Gastroesophageal sphincter (tissue), 4 donors: ENCODE data around the gene DIP2C. TPM values are rescaled to one million over a fixed set of nuclear protein-coding genes. Genes with fewer than 3 reads are reported as not detected.
A peak's percentile ranks its signal among the peaks of the same experiment; 100 is the strongest.

Experiments
- ATAC-seq: fragments of 150-250 bp; one replicate; pipeline ENCODE4 v1.9.1; 2016; ENCODE audit warnings: mild to moderate bottlenecking, moderate library complexity
- H3K27ac ChIP-seq, 4 donors: fragments of 200-600 bp; sonication (generic) in 3 of 4; 1 replicate in 3 of 4; 2 replicates in 1 of 4; pipeline ENCODE4 v1.5.1; 2016 to 2019
- H3K27me3 ChIP-seq: fragments of 200-600 bp; sonication (generic); one replicate; pipeline ENCODE4 v1.5.1; 2019
- H3K36me3 ChIP-seq, 2 donors: fragments of 200-600 bp; sonication (generic); one replicate each; pipeline ENCODE4 v1.5.1; 2019; ENCODE audit warnings: control low read depth in 1 of 2
- H3K4me1 ChIP-seq, 3 donors: fragments of 200-600 bp; sonication (generic); 1 replicate in 2 of 3; 2 replicates in 1 of 3; pipeline ENCODE4 v1.5.1; 2016 to 2019; ENCODE audit warnings: control low read depth in 2 of 3
- H3K4me3 ChIP-seq, 2 donors: fragments of 200-600 bp; sonication (generic); one replicate each; pipeline ENCODE4 v1.5.1; 2019; ENCODE audit warnings: mild to moderate bottlenecking in 1 of 2, moderate library complexity in 1 of 2
- H3K9me3 ChIP-seq, 3 donors: fragments of 200-600 bp; sonication (generic); one replicate each; pipeline ENCODE4 v1.5.1; 2017 to 2019; ENCODE audit warnings: control low read depth in 2 of 3
- EP300 ChIP-seq: sonication (generic); formaldehyde crosslinking; IDR thresholded peaks from one replicate; pipeline ENCODE4 v1.6.1; 2017; ENCODE audit warnings: antibody characterized with exemption, mild to moderate bottlenecking
- POLR2A ChIP-seq, 2 donors: fragments of 450-650 bp; IDR thresholded peaks; one replicate each; pipeline ENCODE4 v1.6.1; 2017; ENCODE audit warnings: antibody characterized with exemption in 2 of 2, mild to moderate bottlenecking in 2 of 2, moderate library complexity in 1 of 2
- POLR2AphosphoS5 ChIP-seq: sonication (generic); formaldehyde crosslinking; IDR thresholded peaks from one replicate; pipeline ENCODE4 v1.6.1; 2017; ENCODE audit warnings: antibody characterized with exemption
- WGBS, 2 donors: methylation state at CpG; one replicate each; pipeline ENCODE4 v1.1.5; 2018; ENCODE audit warnings: low coverage in 1 of 2; 5-methylcytosine and 5-hydroxymethylcytosine counted together
- total RNA-seq, 4 donors: library from RNA; depleted of rRNA; stranded (reverse); fragments of >200 nt; gene quantifications; one replicate each; pipeline ENCODE4 v1.1.0, GENCODE V29; 2016
- TF ChIP-seq, protein P1 (sequence below), 4 experiments: fragments of 200-600 bp in 2 of 4; fragments of 450-650 bp in 2 of 4; sonication (generic) in 1 of 4; IDR thresholded peaks; one replicate each; pipeline ENCODE4 v1.5.1; 2017 to 2019; ENCODE audit warnings: antibody characterized with exemption in 4 of 4, mild to moderate bottlenecking in 2 of 4, moderate library complexity in 2 of 4

The DIP2C gene
- total RNA-seq, 4 donors from 2014 or later, result 40.8 to 73.8 (median 47.7) TPM

DNA sequence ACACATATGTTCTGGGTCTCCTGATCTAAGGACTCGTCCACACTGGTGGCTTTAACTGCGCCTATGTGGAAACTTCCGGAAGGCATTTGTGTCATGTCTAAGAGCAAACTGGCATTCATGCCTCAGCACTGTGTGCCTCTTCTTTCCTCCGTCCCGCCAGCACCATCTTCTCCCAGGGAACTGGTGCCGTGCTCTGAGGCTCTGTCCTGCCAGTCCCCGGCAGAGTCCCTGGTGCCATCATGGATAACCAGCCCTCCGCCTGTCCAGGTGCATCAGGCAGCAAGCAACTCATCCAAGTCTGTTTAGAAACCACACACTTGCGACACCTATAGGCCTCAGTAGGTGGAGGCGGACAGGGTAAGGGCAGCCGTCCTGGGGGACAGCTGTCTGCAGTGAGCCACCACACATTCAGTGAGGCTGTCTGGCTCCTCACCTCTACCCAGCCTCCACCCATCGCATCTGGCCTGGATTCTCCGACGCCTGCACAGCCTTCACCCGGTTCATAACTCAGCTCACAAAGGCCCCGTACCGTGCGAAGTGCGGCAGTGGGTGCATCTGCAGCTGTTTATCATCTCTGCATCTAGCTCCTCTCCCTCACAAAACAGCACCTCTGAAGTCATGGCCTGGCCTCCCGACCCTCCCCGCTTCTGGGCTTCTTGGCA, 162.7 kb downstream of the DIP2C start:
- Histone ChIP-seq H3K27ac (no peak overlapping the region), H3K9me3 (no peaks in the 10 kb centered on the region), H3K36me3 (no peaks in the 10 kb centered on the region), H3K27me3 (no peaks in the 10 kb centered on the region), H3K4me1 (peaks cover 0 to 56% (median 7%) of the 10 kb centered on the region in 3 donors), H3K4me3 (no peak overlapping the region)
- no peak for ATAC-seq
- WGBS, 2 donors, result 86 to 90% methylated on average over 14 to 15 of the region's 21 CpGs
- TF ChIP-seq POLR2AphosphoS5, result no peak

DNA sequence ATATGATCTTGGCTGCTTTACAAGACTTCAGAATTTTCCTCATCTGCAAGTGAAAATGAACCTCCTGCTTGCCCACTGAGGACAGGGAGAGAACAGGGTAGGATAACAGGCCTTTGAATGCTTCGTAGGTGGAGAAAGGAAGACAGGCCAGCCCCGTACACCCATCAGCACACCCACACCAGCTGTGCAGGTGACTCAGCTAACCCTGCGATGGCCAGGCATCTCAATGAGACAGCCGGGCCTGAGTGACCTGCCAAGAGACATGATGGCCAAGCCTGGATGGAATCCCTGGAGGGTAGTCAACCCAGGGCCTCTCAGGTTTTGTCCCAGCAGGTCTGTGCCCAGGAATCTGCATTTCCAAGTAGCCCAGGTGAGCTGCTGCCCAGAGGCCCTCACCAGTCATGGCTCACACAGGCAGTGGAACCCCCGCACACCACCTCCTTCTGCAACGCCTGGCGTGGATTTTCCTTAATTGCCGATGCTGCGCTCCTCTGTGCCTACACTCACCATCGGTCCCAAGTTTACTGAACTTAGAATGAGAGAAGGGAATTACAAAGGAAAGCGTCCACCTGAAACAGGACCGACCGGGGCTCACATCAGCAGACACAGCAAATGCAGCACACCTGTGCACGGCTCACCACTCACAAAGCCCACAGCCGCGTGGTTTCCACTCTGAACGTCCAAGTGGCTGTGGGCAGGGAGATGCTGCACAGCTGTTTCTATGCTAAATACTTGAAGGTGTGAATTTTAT, 163.7 kb downstream of the DIP2C start:
- ATAC-seq, result no peak
- Histone ChIP-seq H3K36me3 (no peaks in the 10 kb centered on the region), H3K4me1 (peaks cover 0 to 66% (median 7%) of the 10 kb centered on the region in 3 donors), H3K4me3 (no peak overlapping the region), H3K9me3 (no peaks in the 10 kb centered on the region), H3K27me3 (no peaks in the 10 kb centered on the region), H3K27ac (peak overlapping the region in 1 of 4 donors; percentile 3)
- 78% methylated on average over 5 of the region's 17 CpGs; no CpG with 5 or more reads in 1 of the 2 donors for WGBS, 2 donors
- TF ChIP-seq EP300, result no peak
- no peak for TF ChIP-seq POLR2AphosphoS5
- TF ChIP-seq POLR2A (IDR thresholded peaks at IDR 0.05), result no peak
- TF ChIP-seq, protein P1, sequence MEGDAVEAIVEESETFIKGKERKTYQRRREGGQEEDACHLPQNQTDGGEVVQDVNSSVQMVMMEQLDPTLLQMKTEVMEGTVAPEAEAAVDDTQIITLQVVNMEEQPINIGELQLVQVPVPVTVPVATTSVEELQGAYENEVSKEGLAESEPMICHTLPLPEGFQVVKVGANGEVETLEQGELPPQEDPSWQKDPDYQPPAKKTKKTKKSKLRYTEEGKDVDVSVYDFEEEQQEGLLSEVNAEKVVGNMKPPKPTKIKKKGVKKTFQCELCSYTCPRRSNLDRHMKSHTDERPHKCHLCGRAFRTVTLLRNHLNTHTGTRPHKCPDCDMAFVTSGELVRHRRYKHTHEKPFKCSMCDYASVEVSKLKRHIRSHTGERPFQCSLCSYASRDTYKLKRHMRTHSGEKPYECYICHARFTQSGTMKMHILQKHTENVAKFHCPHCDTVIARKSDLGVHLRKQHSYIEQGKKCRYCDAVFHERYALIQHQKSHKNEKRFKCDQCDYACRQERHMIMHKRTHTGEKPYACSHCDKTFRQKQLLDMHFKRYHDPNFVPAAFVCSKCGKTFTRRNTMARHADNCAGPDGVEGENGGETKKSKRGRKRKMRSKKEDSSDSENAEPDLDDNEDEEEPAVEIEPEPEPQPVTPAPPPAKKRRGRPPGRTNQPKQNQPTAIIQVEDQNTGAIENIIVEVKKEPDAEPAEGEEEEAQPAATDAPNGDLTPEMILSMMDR (IDR thresholded peaks at IDR 0.05), result no peak

DNA sequence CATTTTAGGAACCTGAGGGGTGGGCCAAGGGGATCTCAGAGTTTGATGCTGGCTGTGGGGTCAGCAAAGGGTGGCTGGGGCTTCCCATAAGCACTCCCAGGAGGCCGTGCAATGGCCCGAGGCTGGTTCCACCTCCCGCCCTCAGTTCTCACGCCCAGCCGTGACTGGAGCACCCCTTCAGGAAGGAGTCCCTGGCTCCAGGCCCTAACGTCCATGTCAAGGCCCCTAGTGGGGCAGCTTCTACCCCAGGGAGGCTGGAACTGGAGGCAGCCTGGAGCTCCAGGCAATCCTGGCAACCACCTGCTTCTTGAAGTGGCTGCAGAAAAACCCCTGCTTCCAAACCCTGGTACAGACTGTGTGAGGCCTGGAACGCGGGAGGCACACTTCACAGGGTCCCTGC, 165.5 kb downstream of the DIP2C start:
- H3K4me1 ChIP-seq, result peaks cover 0 to 66% (median 7%) of the 10 kb centered on the region in 3 donors

DNA sequence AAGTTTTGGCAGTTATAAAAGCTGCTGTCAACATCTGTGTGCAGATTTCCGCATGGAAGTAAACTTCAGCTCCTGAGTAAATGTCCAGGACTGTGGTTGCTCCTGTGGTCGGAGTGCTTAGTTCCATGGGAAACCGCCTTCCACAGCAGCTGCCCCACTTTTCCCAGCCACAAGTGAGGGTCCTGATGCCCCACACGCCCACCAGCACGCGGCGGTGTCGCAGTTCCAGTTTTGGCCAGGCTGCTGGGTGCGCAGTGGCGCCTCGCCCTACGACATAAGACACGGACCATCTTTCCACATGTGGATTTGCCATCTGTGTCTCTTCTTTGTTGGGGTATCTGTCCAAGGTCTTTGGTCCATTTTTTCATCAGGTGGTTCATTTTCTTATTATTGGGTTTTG, 167.1 kb downstream of the DIP2C start:
- Histone ChIP-seq H3K4me3 (no peak overlapping the region), H3K36me3 (peaks cover 0 to 8% of the 10 kb centered on the region in 2 donors), H3K27me3 (no peaks in the 10 kb centered on the region), H3K9me3 (no peaks in the 10 kb centered on the region), H3K4me1 (peaks cover 0 to 67% (median 7%) of the 10 kb centered on the region in 3 donors), H3K27ac (peak overlapping the region in 1 of 4 donors; percentile 54)
- 89% methylated on average over 10 of the region's 13 CpGs for WGBS, 2 donors
- TF ChIP-seq POLR2A (IDR thresholded peaks at IDR 0.05) (no peak), EP300 (no peak), POLR2AphosphoS5 (no peak)
- TF ChIP-seq, protein P1 (IDR thresholded peaks at IDR 0.05), result no peak
- no peak for ATAC-seq

More for the DNA sequence above, 165.5 kb downstream of the DIP2C start:
- Histone ChIP-seq H3K36me3 (peaks cover 0 to 8% of the 10 kb centered on the region in 2 donors), H3K27me3 (no peaks in the 10 kb centered on the region), H3K4me3 (no peak overlapping the region), H3K9me3 (no peaks in the 10 kb centered on the region), H3K27ac (no peak overlapping the region)
- no peak for ATAC-seq
- TF ChIP-seq POLR2AphosphoS5 (no peak), POLR2A (IDR thresholded peaks at IDR 0.05) (no peak), EP300 (no peak)
- TF ChIP-seq, protein P1 (IDR thresholded peaks at IDR 0.05), result no peak
- 80% methylated on average over 1 of the region's 8 CpGs; no CpG with 5 or more reads in 1 of the 2 donors for WGBS, 2 donors

DNA sequence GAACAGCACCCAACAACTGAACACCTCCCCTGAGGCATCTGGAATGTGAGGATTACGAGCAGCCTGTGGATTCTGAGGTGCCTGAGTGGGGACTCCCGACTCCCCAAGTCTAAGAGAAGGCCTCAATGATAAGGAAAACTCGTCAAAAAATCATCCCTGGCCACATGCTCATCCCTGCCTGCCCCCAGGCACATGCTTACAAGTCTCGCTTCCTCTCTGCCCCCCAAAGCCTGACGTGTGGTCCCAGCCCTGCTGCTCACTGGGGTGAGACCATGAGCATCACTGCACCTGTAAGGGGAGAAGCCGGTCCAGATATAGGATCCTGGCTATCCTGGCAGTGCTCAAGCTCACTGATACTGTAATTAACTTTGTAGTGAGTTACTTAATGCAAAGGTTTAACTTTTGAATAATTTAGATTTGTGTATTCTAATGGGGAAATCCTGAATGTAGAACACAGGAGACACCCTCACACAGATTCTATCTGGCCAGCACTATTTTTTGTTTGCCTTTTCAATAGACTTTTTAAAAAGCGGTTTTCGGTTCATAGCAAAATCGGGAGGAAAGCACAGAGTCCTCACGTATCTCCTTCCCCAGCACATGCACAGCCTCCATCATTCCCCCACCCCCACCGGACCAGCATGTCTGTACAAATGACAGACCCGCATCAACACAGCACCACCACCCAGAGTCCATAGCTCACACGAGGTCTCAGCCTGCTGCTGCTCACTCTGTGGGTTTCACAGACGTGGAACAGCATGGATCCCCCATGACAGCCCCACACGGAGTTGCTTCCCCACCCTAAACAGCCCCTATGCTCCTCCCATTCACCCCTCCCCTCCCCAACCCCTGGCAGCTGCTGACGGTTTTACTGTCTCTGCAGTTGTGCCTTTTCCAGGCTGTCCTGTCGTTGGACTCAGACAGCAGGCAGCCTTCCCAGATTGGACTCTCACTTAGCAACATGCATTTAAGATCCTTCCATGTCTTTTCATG, 167.9 kb downstream of the DIP2C start:
- 3 to 41% methylated on average over 4 to 14 of the region's 17 CpGs for WGBS, 2 donors

More for the DNA sequence above, 167.9 kb downstream of the DIP2C start:
- no peaks in the 10 kb centered on the region for H3K9me3 ChIP-seq
- H3K4me3 ChIP-seq, result no peak overlapping the region
- peaks cover 0 to 8% of the 10 kb centered on the region in 2 donors for H3K36me3 ChIP-seq
- H3K27ac ChIP-seq, result peak overlapping the region in 3 of 4 donors; percentile 39 to 54 (median 49)
- no peak for TF ChIP-seq POLR2AphosphoS5
- no peak for TF ChIP-seq POLR2A (IDR thresholded peaks at IDR 0.05)
- TF ChIP-seq, protein P1 (IDR thresholded peaks at IDR 0.05), result no peak
- TF ChIP-seq EP300, result no peak
- H3K4me1 ChIP-seq, result peaks cover 0 to 73% (median 7%) of the 10 kb centered on the region in 3 donors
- H3K27me3 ChIP-seq, result no peaks in the 10 kb centered on the region
- ATAC-seq, result peak; percentile 25
